Medulla oblongata (tissue), 1 donor: ENCODE results near the gene SMPD3.
"Not testable (repeated sequence)": the region's sequence is repeated elsewhere in the genome, so short reads cannot be mapped to it uniquely, and the experiment has no call there.

ENCODE experiments used
- DNase-seq: peaks from one replicate; pipeline ENCODE4 v3.0.0-alpha.2; 2015; ENCODE audit errors: extremely low spot score

SMPD3 gene

GRCh38 chr16:68448360-68448970 is at the start of gene SMPD3:
SMPD3 (minus strand) TSS chr16:68448508; CDS start chr16:68372181, 76,327 bp downstream.
- peak; percentile 100 for DNase-seq

- DNase-seq: no peak
Measured at GRCh38 chr16:68496689-68497088, 48.4 kb upstream of the SMPD3 start.

- DNase-seq: not testable (repeated sequence)
Measured at GRCh38 chr16:68494261-68494660, 46.0 kb upstream of the SMPD3 start.

GRCh38 chr16:68493412-68494070 is 45.2 kb upstream of the SMPD3 start:
- DNase-seq: no peak

GRCh38 chr16:68492543-68493411 is 44.5 kb upstream of the SMPD3 start:
- no peak for DNase-seq

- DNase-seq: no peak
Measured at GRCh38 chr16:68492151-68492542, 43.8 kb upstream of the SMPD3 start.

GRCh38 chr16:68491576-68491950 is 43.3 kb upstream of the SMPD3 start:
- DNase-seq: no peak

GRCh38 chr16:68490829-68491575 is 42.7 kb upstream of the SMPD3 start:
- DNase-seq: no peak

- DNase-seq: no peak
Measured at GRCh38 chr16:68490358-68490757, 42.0 kb upstream of the SMPD3 start.

GRCh38 chr16:68488554-68488953 is 40.2 kb upstream of the SMPD3 start:
- DNase-seq: no peak

GRCh38 chr16:68487669-68488068 is 39.4 kb upstream of the SMPD3 start:
- no peak for DNase-seq

- no peak for DNase-seq
Measured at GRCh38 chr16:68487203-68487514, 38.9 kb upstream of the SMPD3 start.

GRCh38 chr16:68486502-68487202 is 38.3 kb upstream of the SMPD3 start:
- DNase-seq: no peak

- DNase-seq: no peak
Measured at GRCh38 chr16:68481636-68482035, 33.3 kb upstream of the SMPD3 start.

- no peak for DNase-seq
Measured at GRCh38 chr16:68480084-68480995, 32.0 kb upstream of the SMPD3 start.

- no peak for DNase-seq
Measured at GRCh38 chr16:68479271-68479670, 31.0 kb upstream of the SMPD3 start.

GRCh38 chr16:68478526-68479250 is 30.4 kb upstream of the SMPD3 start:
- DNase-seq: peak; percentile 19

- no peak for DNase-seq
Measured at GRCh38 chr16:68475071-68475470, 26.8 kb upstream of the SMPD3 start.

- peak; percentile 38 for DNase-seq
Measured at GRCh38 chr16:68473358-68474070, 25.2 kb upstream of the SMPD3 start.
